ENCODE measurements around the gene ABHD17C. TPM values are rescaled to one million over a fixed set of nuclear protein-coding genes. Genes with fewer than 3 reads are reported as not detected.
A peak's percentile ranks its signal among the peaks of the same experiment; 100 is the strongest.

ABHD17C gene
- total RNA-seq, 2 experiments from 2014 or later = 6.5 to 7.3 TPM

- peaks cover 15% of the 10 kb centered on the region for H3K4me1 Mint-ChIP-seq (ENCODE audit: low read depth)
- CTCF ChIA-PET = interaction anchor here (1.9 to 2.3 kb wide), 2 partner anchors 11 to 81 kb away, joined by 8 to 10 read pairs; no protein-coding TSS in a partner anchor
- intact Hi-C loops (cut with micrococcal nuclease) = loop anchor here (5.0 to 10.0 kb wide), 5 partner anchors 130 to 1380 kb away; partner anchors contain the start of genes MESD, MEX3B and TMED3
Observed at GRCh38 chr15:80694611-80695098, 455 bp upstream of the ABHD17C start.

GRCh38 chr15:80695911-80696661, 976 bp downstream of the ABHD17C start:
- Mint-ChIP-seq H3K36me3 (ENCODE audit: low read depth) (peaks cover 3% of the 10 kb centered on the region), H3K27ac (no peak overlapping the region), H3K9me3 (no peaks in the 10 kb centered on the region), H3K4me1 (ENCODE audit: low read depth) (peaks cover 15% of the 10 kb centered on the region), H3K27me3 (ENCODE audit: low read depth) (peaks cover 3% of the 10 kb centered on the region), H3K4me3 (peak overlapping the region; percentile 93)
- intact Hi-C loops (cut with micrococcal nuclease) = loop anchor here (5.0 to 10.0 kb wide), 5 partner anchors 131 to 1381 kb away; partner anchors contain the start of genes MESD, MEX3B and TMED3
- CTCF ChIA-PET = interaction anchor here (0.5 to 2.3 kb wide), 7 partner anchors 10 to 570 kb away, joined by 3 to 10 read pairs (median 3); no protein-coding TSS in a partner anchor
- DNase-seq = peak; percentile 48

More at GRCh38 chr15:80694611-80695098, 455 bp upstream of the ABHD17C start:
- Mint-ChIP-seq H3K27me3 (ENCODE audit: low read depth) (peaks cover 3% of the 10 kb centered on the region), H3K4me3 (peak overlapping the region; percentile 78), H3K27ac (peak overlapping the region; percentile 12), H3K36me3 (ENCODE audit: low read depth) (peaks cover 3% of the 10 kb centered on the region), H3K9me3 (no peaks in the 10 kb centered on the region)
- DNase-seq = peak; percentile 27

GRCh38 chr15:80697075-80697685, 2.1 kb downstream of the ABHD17C start:
- CTCF ChIA-PET = interaction anchor here (0.6 to 2.3 kb wide), 3 partner anchors 9 to 569 kb away, joined by 3 to 10 read pairs (median 5); no protein-coding TSS in a partner anchor
- Mint-ChIP-seq H3K27me3 (ENCODE audit: low read depth) (peaks cover 3% of the 10 kb centered on the region), H3K4me1 (ENCODE audit: low read depth) (peaks cover 15% of the 10 kb centered on the region), H3K9me3 (no peaks in the 10 kb centered on the region), H3K4me3 (peak overlapping the region; percentile 93), H3K36me3 (ENCODE audit: low read depth) (peaks cover 3% of the 10 kb centered on the region), H3K27ac (no peak overlapping the region)
- no peak for DNase-seq
- intact Hi-C loops (cut with micrococcal nuclease) = loop anchor here (5.0 to 10.0 kb wide), 5 partner anchors 132 to 1382 kb away; partner anchors contain the start of genes MESD, MEX3B and TMED3

GRCh38 chr15:80698676-80699075, 3.6 kb downstream of the ABHD17C start:
- Mint-ChIP-seq H3K9me3 (no peaks in the 10 kb centered on the region), H3K36me3 (ENCODE audit: low read depth) (peaks cover 3% of the 10 kb centered on the region), H3K4me1 (ENCODE audit: low read depth) (peaks cover 15% of the 10 kb centered on the region), H3K27me3 (ENCODE audit: low read depth) (peaks cover 3% of the 10 kb centered on the region), H3K4me3 (no peak overlapping the region), H3K27ac (no peak overlapping the region)
- CTCF ChIA-PET = no interaction called here
- no peak for DNase-seq
- intact Hi-C loops (cut with micrococcal nuclease) = loop anchor here (5.0 to 10.0 kb wide), 5 partner anchors 134 to 1384 kb away; partner anchors contain the start of genes MESD, MEX3B and TMED3

- no peak overlapping the region for H3K4me3 Mint-ChIP-seq
- CTCF ChIA-PET = no interaction called here
- H3K4me1 Mint-ChIP-seq (ENCODE audit: low read depth) = peaks cover 13% of the 10 kb centered on the region
- H3K27ac Mint-ChIP-seq = no peak overlapping the region
- intact Hi-C loops (cut with micrococcal nuclease) = loop anchor here (5.0 to 10.0 kb wide), 5 partner anchors 135 to 1385 kb away; partner anchors contain the start of genes MESD, MEX3B and TMED3
- H3K27me3 Mint-ChIP-seq (ENCODE audit: low read depth) = no peaks in the 10 kb centered on the region
- H3K36me3 Mint-ChIP-seq (ENCODE audit: low read depth) = peaks cover 3% of the 10 kb centered on the region
- no peaks in the 10 kb centered on the region for H3K9me3 Mint-ChIP-seq
- DNase-seq = no peak
Observed at GRCh38 chr15:80699981-80700380, 4.9 kb downstream of the ABHD17C start.

- CTCF ChIA-PET = no interaction called here
- no peaks in the 10 kb centered on the region for H3K9me3 Mint-ChIP-seq
- H3K27me3 Mint-ChIP-seq (ENCODE audit: low read depth) = no peaks in the 10 kb centered on the region
- H3K36me3 Mint-ChIP-seq (ENCODE audit: low read depth) = peaks cover 3% of the 10 kb centered on the region
- H3K4me3 Mint-ChIP-seq = no peak overlapping the region
- intact Hi-C loops (cut with micrococcal nuclease) = no loop called here
- DNase-seq = no peak
- H3K4me1 Mint-ChIP-seq (ENCODE audit: low read depth) = peaks cover 6% of the 10 kb centered on the region
- no peak overlapping the region for H3K27ac Mint-ChIP-seq
Observed at GRCh38 chr15:80701676-80702311, 6.7 kb downstream of the ABHD17C start.

GRCh38 chr15:80703081-80703480, 8.0 kb downstream of the ABHD17C start:
- CTCF ChIA-PET = no interaction called here
- DNase-seq = no peak
- Mint-ChIP-seq H3K27me3 (ENCODE audit: low read depth) (no peaks in the 10 kb centered on the region), H3K36me3 (ENCODE audit: low read depth) (peaks cover 3% of the 10 kb centered on the region), H3K9me3 (no peaks in the 10 kb centered on the region), H3K27ac (no peak overlapping the region), H3K4me1 (ENCODE audit: low read depth) (no peaks in the 10 kb centered on the region), H3K4me3 (no peak overlapping the region)
- intact Hi-C loops (cut with micrococcal nuclease) = no loop called here

- no peaks in the 10 kb centered on the region for H3K9me3 Mint-ChIP-seq
- CTCF ChIA-PET = interaction anchor here (1.2 kb wide), 1 partner anchor 78 kb away, joined by 3 read pairs; no protein-coding TSS in a partner anchor
- peaks cover 3% of the 10 kb centered on the region for H3K36me3 Mint-ChIP-seq (ENCODE audit: low read depth)
- H3K4me1 Mint-ChIP-seq (ENCODE audit: low read depth) = no peaks in the 10 kb centered on the region
- no peak overlapping the region for H3K4me3 Mint-ChIP-seq
- no peaks in the 10 kb centered on the region for H3K27me3 Mint-ChIP-seq (ENCODE audit: low read depth)
- intact Hi-C loops (cut with micrococcal nuclease) = no loop called here
- no peak for DNase-seq
- H3K27ac Mint-ChIP-seq = no peak overlapping the region
Observed at GRCh38 chr15:80703965-80704364, 8.9 kb downstream of the ABHD17C start.

- no peak overlapping the region for H3K27ac Mint-ChIP-seq
- H3K27me3 Mint-ChIP-seq (ENCODE audit: low read depth) = no peaks in the 10 kb centered on the region
- H3K9me3 Mint-ChIP-seq = no peaks in the 10 kb centered on the region
- DNase-seq = no peak
- intact Hi-C loops (cut with micrococcal nuclease) = no loop called here
- no peak overlapping the region for H3K4me3 Mint-ChIP-seq
- H3K4me1 Mint-ChIP-seq (ENCODE audit: low read depth) = peaks cover 5% of the 10 kb centered on the region
- H3K36me3 Mint-ChIP-seq (ENCODE audit: low read depth) = no peaks in the 10 kb centered on the region
- CTCF ChIA-PET = interaction anchor here (1.9 kb wide), 1 partner anchor 10 kb away, joined by 10 read pairs; the partner anchor contains the start of gene ABHD17C
Observed at GRCh38 chr15:80706161-80706560, 11.1 kb downstream of the ABHD17C start.

- CTCF ChIA-PET = no interaction called here
- no peaks in the 10 kb centered on the region for H3K36me3 Mint-ChIP-seq (ENCODE audit: low read depth)
- H3K4me3 Mint-ChIP-seq = no peak overlapping the region
- no peaks in the 10 kb centered on the region for H3K27me3 Mint-ChIP-seq (ENCODE audit: low read depth)
- intact Hi-C loops (cut with micrococcal nuclease) = no loop called here
- no peaks in the 10 kb centered on the region for H3K9me3 Mint-ChIP-seq
- no peak overlapping the region for H3K27ac Mint-ChIP-seq
- no peak for DNase-seq
- H3K4me1 Mint-ChIP-seq (ENCODE audit: low read depth) = peaks cover 15% of the 10 kb centered on the region
Observed at GRCh38 chr15:80709542-80709941, 14.4 kb downstream of the ABHD17C start.

GRCh38 chr15:80710635-80711554, 15.8 kb downstream of the ABHD17C start:
- no peak overlapping the region for H3K4me3 Mint-ChIP-seq
- CTCF ChIA-PET = no interaction called here
- no peak overlapping the region for H3K27ac Mint-ChIP-seq
- H3K4me1 Mint-ChIP-seq (ENCODE audit: low read depth) = peaks cover 15% of the 10 kb centered on the region
- intact Hi-C loops (cut with micrococcal nuclease) = no loop called here
- no peaks in the 10 kb centered on the region for H3K9me3 Mint-ChIP-seq
- DNase-seq = peak; percentile 59
- H3K27me3 Mint-ChIP-seq (ENCODE audit: low read depth) = no peaks in the 10 kb centered on the region
- H3K36me3 Mint-ChIP-seq (ENCODE audit: low read depth) = no peaks in the 10 kb centered on the region
